HepG2 (cell line): ENCODE results near the gene FBXW5. TPM values are rescaled to one million over a fixed set of nuclear protein-coding genes. Genes with fewer than 3 reads are reported as not detected.

Experiments
- HDAC2 ChIP-seq: sonication (generic); formaldehyde crosslinking; IDR thresholded peaks from 2 replicates; pipeline ENCODE4 v1.4.0; 2020; ENCODE audit warnings: missing genetic modification reagents
- NR3C1 ChIP-seq: sonication (generic); formaldehyde crosslinking; IDR thresholded peaks from 2 replicates; pipeline ENCODE4 v1.4.0; 2020; ENCODE audit warnings: missing genetic modification reagents
- PHF21A ChIP-seq: sonication (generic); formaldehyde crosslinking; IDR thresholded peaks from 2 replicates; pipeline ENCODE4 v1.5.0; 2020; ENCODE audit warnings: mild to moderate bottlenecking, missing genetic modification reagents
- RBFOX2 ChIP-seq: fragments of 200-400 bp; formaldehyde crosslinking; IDR thresholded peaks from 2 replicates; pipeline ENCODE4 v1.6.1; 2017; ENCODE audit warnings: low read depth, mild to moderate bottlenecking, low read length
- TCF7 ChIP-seq: sonication (generic); IDR thresholded peaks from 2 replicates; pipeline ENCODE4 v1.6.1; 2016; ENCODE audit warnings: antibody characterized with exemption, low read depth
- THRA ChIP-seq: sonication (generic); formaldehyde crosslinking; IDR thresholded peaks from 2 replicates; pipeline ENCODE4 v1.4.0; 2020; ENCODE audit warnings: missing genetic modification reagents, borderline replicate concordance
- ZNF143 ChIP-seq: sonication (generic); formaldehyde crosslinking; IDR thresholded peaks from 2 replicates; pipeline ENCODE4 v1.4.0; 2020; ENCODE audit warnings: missing genetic modification reagents
- ZNF205 ChIP-seq: IDR thresholded peaks from 2 replicates; pipeline ENCODE4 v1.6.1; 2018; ENCODE audit warnings: missing biosample characterization, missing genetic modification reagents
- ZNF296 ChIP-seq: sonication (generic); formaldehyde crosslinking; conservative IDR thresholded peaks from 2 replicates; pipeline ENCODE4 v1.5.0; 2020; ENCODE audit warnings: mild to moderate bottlenecking, missing genetic modification reagents
- ZNF775 ChIP-seq: sonication (generic); formaldehyde crosslinking; IDR thresholded peaks from 2 replicates; pipeline ENCODE4 v1.4.0; 2020; ENCODE audit warnings: missing genetic modification reagents, mild to moderate bottlenecking, moderate library complexity, borderline replicate concordance
- ZSCAN29 ChIP-seq: sonication (generic); formaldehyde crosslinking; conservative IDR thresholded peaks from 2 replicates; pipeline ENCODE4 v1.4.0; 2020; ENCODE audit warnings: mild to moderate bottlenecking, missing genetic modification reagents
- polyA plus RNA-seq, 8 experiments: library from polyadenylated mRNA; depleted of rRNA in 3 of 8; stranded (reverse) in 7 of 8; unstranded in 1 of 8; fragments of >200 nt; fragmentation: Illumina TruSeq in 4 of 8; extraction: Trizol in 4 of 8; gene quantifications; 2 replicates each; pipeline versions ENCODE4 v1.2.1 to v1.2.3, GENCODE V29; 2011 to 2016; ENCODE audit warnings: low read depth in 4 of 8, missing spikeins in 1 of 8, mixed read lengths in 1 of 8; ENCODE audit not compliant: insufficient read depth in 1 of 8
- total RNA-seq, 5 experiments: library from RNA; depleted of rRNA; stranded (reverse); fragments of >200 nt; fragmentation: Illumina TruSeq; extraction: Trizol; gene quantifications; 2 replicates each; pipeline ENCODE4 v1.2.3, GENCODE V29; 2016; ENCODE audit warnings: low read depth in 1 of 5
- TF ChIP-seq, protein P1 (sequence below): sonication (generic); formaldehyde crosslinking; IDR thresholded peaks from 2 replicates; pipeline ENCODE4 v1.5.1; 2020; ENCODE audit warnings: missing genetic modification reagents, mild to moderate bottlenecking, borderline replicate concordance
- TF ChIP-seq, protein P2 (sequence below): sonication (generic); formaldehyde crosslinking; IDR thresholded peaks from 2 replicates; pipeline ENCODE4 v1.5.0; 2020; ENCODE audit warnings: mild to moderate bottlenecking, missing genetic modification reagents, borderline replicate concordance
- TF ChIP-seq, protein P3 (sequence below): sonication (generic); formaldehyde crosslinking; IDR thresholded peaks from 2 replicates; pipeline ENCODE4 v1.4.0; 2020; ENCODE audit warnings: missing genetic modification reagents

FBXW5 gene
- total and polyA plus RNA-seq, 2 of the 13 experiments (the other 11 are each of a cell fraction or from before 2014, with no cell fraction given), result 52.0 to 60.4 TPM

DNA sequence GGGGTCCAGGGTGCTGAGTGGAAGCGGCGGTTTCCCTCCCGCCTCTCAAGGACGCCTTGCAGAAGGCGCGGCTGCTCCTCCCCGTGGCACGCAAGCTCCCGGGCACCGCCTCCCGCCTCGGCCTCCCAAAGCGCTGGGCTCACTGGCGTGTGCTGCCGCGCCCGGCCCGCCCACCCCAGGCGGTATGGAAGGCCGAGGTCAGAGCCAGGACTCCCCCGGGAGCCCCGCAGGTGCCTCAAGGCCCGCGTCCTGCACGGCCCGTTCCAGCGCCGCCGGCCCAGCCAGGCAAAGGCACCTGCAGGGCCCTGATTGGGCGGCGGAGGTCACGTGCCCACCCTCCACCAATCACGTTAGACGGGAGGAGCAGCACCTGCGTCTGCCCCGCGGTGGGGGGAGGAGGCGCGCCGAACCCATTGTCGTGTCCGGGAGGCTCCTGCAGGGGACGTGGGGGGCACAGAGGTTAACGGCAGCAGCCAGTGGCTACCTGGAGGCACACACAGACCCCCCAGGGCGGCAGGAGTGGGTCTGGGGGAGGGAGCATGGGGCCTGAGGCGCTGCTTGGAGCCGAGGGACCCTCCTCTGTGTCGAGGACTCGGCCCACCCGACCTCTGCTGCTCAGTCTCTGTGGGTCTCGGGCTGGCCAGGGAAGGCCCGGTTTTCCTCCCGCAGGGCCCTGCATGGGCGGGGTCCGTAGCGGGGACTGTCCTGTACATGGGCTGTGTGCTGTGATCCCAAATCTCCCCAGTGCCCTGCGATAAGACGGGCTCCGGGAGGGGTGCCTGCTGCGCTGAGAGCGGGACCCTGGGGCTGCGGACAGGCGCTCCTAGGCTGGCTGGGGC is 5.5 kb upstream of the FBXW5 start (continued):
- TF ChIP-seq, protein P1, sequence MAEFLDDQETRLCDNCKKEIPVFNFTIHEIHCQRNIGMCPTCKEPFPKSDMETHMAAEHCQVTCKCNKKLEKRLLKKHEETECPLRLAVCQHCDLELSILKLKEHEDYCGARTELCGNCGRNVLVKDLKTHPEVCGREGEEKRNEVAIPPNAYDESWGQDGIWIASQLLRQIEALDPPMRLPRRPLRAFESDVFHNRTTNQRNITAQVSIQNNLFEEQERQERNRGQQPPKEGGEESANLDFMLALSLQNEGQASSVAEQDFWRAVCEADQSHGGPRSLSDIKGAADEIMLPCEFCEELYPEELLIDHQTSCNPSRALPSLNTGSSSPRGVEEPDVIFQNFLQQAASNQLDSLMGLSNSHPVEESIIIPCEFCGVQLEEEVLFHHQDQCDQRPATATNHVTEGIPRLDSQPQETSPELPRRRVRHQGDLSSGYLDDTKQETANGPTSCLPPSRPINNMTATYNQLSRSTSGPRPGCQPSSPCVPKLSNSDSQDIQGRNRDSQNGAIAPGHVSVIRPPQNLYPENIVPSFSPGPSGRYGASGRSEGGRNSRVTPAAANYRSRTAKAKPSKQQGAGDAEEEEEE (CRISPR knock-in tag), result 0 out of 2 replicates have a peak, but pooled peaks have one; percentile 73
- TF ChIP-seq TCF7 (no peak), HDAC2 (CRISPR knock-in tag) (no peak), ZSCAN29 (CRISPR knock-in tag) (no peak; the same call in 1 of the 2 replicates), RBFOX2 (peak; percentile 97), PHF21A (CRISPR knock-in tag) (peak; percentile 93), THRA (CRISPR knock-in tag) (peak; percentile 39; the same call in 1 of the 2 replicates), ZNF143 (CRISPR knock-in tag) (no peak; the same call in 1 of the 2 replicates), ZNF296 (CRISPR knock-in tag) (no peak), ZNF205 (CRISPR knock-in tag) (no peak; the same call in 1 of the 2 replicates), ZNF775 (CRISPR knock-in tag) (no peak), NR3C1 (CRISPR knock-in tag) (no peak)
- TF ChIP-seq, protein P2, sequence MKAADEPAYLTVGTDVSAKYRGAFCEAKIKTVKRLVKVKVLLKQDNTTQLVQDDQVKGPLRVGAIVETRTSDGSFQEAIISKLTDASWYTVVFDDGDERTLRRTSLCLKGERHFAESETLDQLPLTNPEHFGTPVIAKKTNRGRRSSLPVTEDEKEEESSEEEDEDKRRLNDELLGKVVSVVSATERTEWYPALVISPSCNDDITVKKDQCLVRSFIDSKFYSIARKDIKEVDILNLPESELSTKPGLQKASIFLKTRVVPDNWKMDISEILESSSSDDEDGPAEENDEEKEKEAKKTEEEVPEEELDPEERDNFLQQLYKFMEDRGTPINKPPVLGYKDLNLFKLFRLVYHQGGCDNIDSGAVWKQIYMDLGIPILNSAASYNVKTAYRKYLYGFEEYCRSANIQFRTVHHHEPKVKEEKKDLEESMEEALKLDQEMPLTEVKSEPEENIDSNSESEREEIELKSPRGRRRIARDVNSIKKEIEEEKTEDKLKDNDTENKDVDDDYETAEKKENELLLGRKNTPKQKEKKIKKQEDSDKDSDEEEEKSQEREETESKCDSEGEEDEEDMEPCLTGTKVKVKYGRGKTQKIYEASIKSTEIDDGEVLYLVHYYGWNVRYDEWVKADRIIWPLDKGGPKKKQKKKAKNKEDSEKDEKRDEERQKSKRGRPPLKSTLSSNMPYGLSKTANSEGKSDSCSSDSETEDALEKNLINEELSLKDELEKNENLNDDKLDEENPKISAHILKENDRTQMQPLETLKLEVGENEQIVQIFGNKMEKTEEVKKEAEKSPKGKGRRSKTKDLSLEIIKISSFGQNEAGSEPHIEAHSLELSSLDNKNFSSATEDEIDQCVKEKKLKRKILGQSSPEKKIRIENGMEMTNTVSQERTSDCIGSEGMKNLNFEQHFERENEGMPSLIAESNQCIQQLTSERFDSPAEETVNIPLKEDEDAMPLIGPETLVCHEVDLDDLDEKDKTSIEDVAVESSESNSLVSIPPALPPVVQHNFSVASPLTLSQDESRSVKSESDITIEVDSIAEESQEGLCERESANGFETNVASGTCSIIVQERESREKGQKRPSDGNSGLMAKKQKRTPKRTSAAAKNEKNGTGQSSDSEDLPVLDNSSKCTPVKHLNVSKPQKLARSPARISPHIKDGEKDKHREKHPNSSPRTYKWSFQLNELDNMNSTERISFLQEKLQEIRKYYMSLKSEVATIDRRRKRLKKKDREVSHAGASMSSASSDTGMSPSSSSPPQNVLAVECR (CRISPR knock-in tag), result peak; percentile 85
- TF ChIP-seq, protein P3, sequence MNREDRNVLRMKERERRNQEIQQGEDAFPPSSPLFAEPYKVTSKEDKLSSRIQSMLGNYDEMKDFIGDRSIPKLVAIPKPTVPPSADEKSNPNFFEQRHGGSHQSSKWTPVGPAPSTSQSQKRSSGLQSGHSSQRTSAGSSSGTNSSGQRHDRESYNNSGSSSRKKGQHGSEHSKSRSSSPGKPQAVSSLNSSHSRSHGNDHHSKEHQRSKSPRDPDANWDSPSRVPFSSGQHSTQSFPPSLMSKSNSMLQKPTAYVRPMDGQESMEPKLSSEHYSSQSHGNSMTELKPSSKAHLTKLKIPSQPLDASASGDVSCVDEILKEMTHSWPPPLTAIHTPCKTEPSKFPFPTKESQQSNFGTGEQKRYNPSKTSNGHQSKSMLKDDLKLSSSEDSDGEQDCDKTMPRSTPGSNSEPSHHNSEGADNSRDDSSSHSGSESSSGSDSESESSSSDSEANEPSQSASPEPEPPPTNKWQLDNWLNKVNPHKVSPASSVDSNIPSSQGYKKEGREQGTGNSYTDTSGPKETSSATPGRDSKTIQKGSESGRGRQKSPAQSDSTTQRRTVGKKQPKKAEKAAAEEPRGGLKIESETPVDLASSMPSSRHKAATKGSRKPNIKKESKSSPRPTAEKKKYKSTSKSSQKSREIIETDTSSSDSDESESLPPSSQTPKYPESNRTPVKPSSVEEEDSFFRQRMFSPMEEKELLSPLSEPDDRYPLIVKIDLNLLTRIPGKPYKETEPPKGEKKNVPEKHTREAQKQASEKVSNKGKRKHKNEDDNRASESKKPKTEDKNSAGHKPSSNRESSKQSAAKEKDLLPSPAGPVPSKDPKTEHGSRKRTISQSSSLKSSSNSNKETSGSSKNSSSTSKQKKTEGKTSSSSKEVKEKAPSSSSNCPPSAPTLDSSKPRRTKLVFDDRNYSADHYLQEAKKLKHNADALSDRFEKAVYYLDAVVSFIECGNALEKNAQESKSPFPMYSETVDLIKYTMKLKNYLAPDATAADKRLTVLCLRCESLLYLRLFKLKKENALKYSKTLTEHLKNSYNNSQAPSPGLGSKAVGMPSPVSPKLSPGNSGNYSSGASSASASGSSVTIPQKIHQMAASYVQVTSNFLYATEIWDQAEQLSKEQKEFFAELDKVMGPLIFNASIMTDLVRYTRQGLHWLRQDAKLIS (CRISPR knock-in tag), result no peak
